Activated CD4-positive, alpha-beta T cell treated with anti-CD3 and anti-CD28 coated beads, Interleukin-2, Interleukin-4, amounts not matched to agents 100 ng/mL and 50 ng/mL, durations not matched to agents 16 hours and 8 hours (primary cell): ENCODE data around the gene FHIT.
"Not testable (repeated sequence)": the region's sequence is repeated elsewhere in the genome, so short reads cannot be mapped to it uniquely, and the experiment has no call there.

Source experiments
- DNase-seq: peaks from one replicate; pipeline ENCODE4 v3.0.0-alpha.2; 2020; ENCODE audit warnings: low spot score

FHIT gene

GRCh38 chr3:61111825-61112224 is 139.4 kb downstream of the FHIT start:
- DNase-seq, result peak; percentile 73

GRCh38 chr3:61110576-61110975 is 140.7 kb downstream of the FHIT start:
- DNase-seq, result peak; percentile 60

- DNase-seq, result no peak
These were observed 142.8 kb downstream of the FHIT start for GRCh38 chr3:61108247-61109019.

- DNase-seq, result no peak
These were observed 156.6 kb downstream of the FHIT start for GRCh38 chr3:61094608-61095007.

- DNase-seq, result no peak
These were observed 157.9 kb downstream of the FHIT start for GRCh38 chr3:61093364-61093763.

GRCh38 chr3:61092870-61093269 is 158.4 kb downstream of the FHIT start:
- DNase-seq, result no peak

GRCh38 chr3:61090389-61091169 is 160.7 kb downstream of the FHIT start:
- DNase-seq, result no peak

GRCh38 chr3:61087465-61087864 is 163.8 kb downstream of the FHIT start:
- DNase-seq, result no peak

GRCh38 chr3:61081554-61081953 is 169.7 kb downstream of the FHIT start:
- no peak for DNase-seq

- DNase-seq, result no peak
These were observed 170.4 kb downstream of the FHIT start for GRCh38 chr3:61080737-61081445.

- DNase-seq, result no peak
These were observed 173.1 kb downstream of the FHIT start for GRCh38 chr3:61078048-61078752.

GRCh38 chr3:61077551-61077950 is 173.7 kb downstream of the FHIT start:
- no peak for DNase-seq

- no peak for DNase-seq
These were observed 176.5 kb downstream of the FHIT start for GRCh38 chr3:61074783-61075182.

- DNase-seq, result no peak
These were observed 177.6 kb downstream of the FHIT start for GRCh38 chr3:61073566-61074165.

GRCh38 chr3:61068084-61068483 is 183.2 kb downstream of the FHIT start:
- no peak for DNase-seq

GRCh38 chr3:61066800-61067199 is 184.5 kb downstream of the FHIT start:
- DNase-seq, result no peak

- not testable (repeated sequence) for DNase-seq
These were observed 185.0 kb downstream of the FHIT start for GRCh38 chr3:61066222-61066621.

- no peak for DNase-seq
These were observed 185.7 kb downstream of the FHIT start for GRCh38 chr3:61065451-61066011.

- DNase-seq, result no peak
These were observed 190.0 kb downstream of the FHIT start for GRCh38 chr3:61061092-61061723.

GRCh38 chr3:61060411-61060861 is 190.8 kb downstream of the FHIT start:
- no peak for DNase-seq

GRCh38 chr3:61058836-61059235 is 192.4 kb downstream of the FHIT start:
- DNase-seq, result no peak
